B cell (primary cell): ENCODE data around the gene IST1. TPM values are rescaled to one million over a fixed set of nuclear protein-coding genes. Genes with fewer than 3 reads are reported as not detected.

Experiments
- ATAC-seq: fragments of 200-7000 bp; cut with Tn5 transposase; one replicate; pipeline ENCODE4 v1.10.0; 2021; ENCODE audit warnings: low read depth, mild to moderate bottlenecking, moderate number of reproducible peaks, moderate library complexity
- CTCF ChIA-PET: fragments of 350-600 bp; sonication (Branson Sonifier 250); formaldehyde crosslinking; loops from one replicate; lab custom pipeline; 2021; ENCODE audit warnings: antibody characterized with exemption, inconsistent platforms; lab: Charles Lee
- POLR2A ChIA-PET: fragments of 350-600 bp; sonication (Branson Sonifier 250); formaldehyde crosslinking; loops from one replicate; lab custom pipeline; 2021; ENCODE audit warnings: antibody characterized with exemption; lab: Charles Lee
- DNase-seq: peaks from one replicate; pipeline ENCODE4 v3.0.0; 2013
- H2AFZ ChIP-seq: 2 replicates; pipeline ENCODE4 v1.6.1; 2012; ENCODE audit warnings: mild to moderate bottlenecking, low read depth, low read length; ENCODE audit not compliant: insufficient read depth, poor library complexity, severe bottlenecking
- H3K27ac ChIP-seq, 2 donors: 1 replicate in 1 of 2; 2 replicates in 1 of 2; pipeline ENCODE4 v1.5.1; 2012 to 2013; ENCODE audit warnings: low read length in 2 of 2, mild to moderate bottlenecking in 2 of 2, moderate library complexity in 1 of 2
- H3K27me3 ChIP-seq, 4 experiments: fragments of 200-600 bp in 1 of 4; sonication (generic) in 1 of 4; replicated peaks in 1 of 4; 1 replicate in 2 of 4; 2 replicates in 2 of 4; pipeline versions ENCODE4 v1.6.1 to v1.7.0; 2013 to 2016; ENCODE audit warnings: low read length in 3 of 4, mild to moderate bottlenecking in 2 of 4, mixed read lengths in 1 of 4, moderate library complexity in 1 of 4; ENCODE audit not compliant: insufficient read depth in 4 of 4, control insufficient read depth in 3 of 4; ENCODE audit errors: control extremely low read depth in 1 of 4
- H3K36me3 ChIP-seq, 2 experiments: replicated peaks in 1 of 2; 1 replicate in 1 of 2; 2 replicates in 1 of 2; pipeline versions ENCODE4 v1.6.1 to v1.7.1; 2013; ENCODE audit warnings: low read length in 1 of 2; ENCODE audit not compliant: insufficient read depth in 2 of 2, control insufficient read depth in 1 of 2; ENCODE audit errors: control extremely low read depth in 1 of 2, extremely low read depth in 1 of 2
- H3K4me1 ChIP-seq, 2 donors: fragments of 200-600 bp in 1 of 2; sonication (generic) in 1 of 2; 1 replicate in 1 of 2; 2 replicates in 1 of 2; pipeline versions ENCODE4 v1.5.1 to v1.6.1; 2013 to 2017; ENCODE audit warnings: low read length in 2 of 2; ENCODE audit not compliant: control insufficient read depth in 2 of 2, insufficient read depth in 2 of 2
- H3K4me2 ChIP-seq: replicated peaks from 2 replicates; pipeline ENCODE3; 2012; ENCODE audit warnings: mild to moderate bottlenecking, low read depth, low read length; ENCODE audit not compliant: poor library complexity, severe bottlenecking
- H3K4me3 ChIP-seq, 5 experiments: fragments of 200-600 bp in 1 of 5; sonication (generic) in 1 of 5; 1 replicate in 3 of 5; 2 replicates in 2 of 5; pipeline versions ENCODE4 v1.5.1 to v1.7.0; 2011 to 2016; ENCODE audit warnings: low read length in 4 of 5, mild to moderate bottlenecking in 4 of 5, low read depth in 2 of 5, control low read depth in 1 of 5, moderate library complexity in 1 of 5; ENCODE audit not compliant: insufficient read depth in 1 of 5; ENCODE audit errors: control extremely low read depth in 1 of 5, extremely low read depth in 1 of 5
- H3K79me2 ChIP-seq: fragments of 200-600 bp; sonication (generic); one replicate; pipeline ENCODE4 v1.6.0; 2016; ENCODE audit warnings: low read length; ENCODE audit not compliant: control insufficient read depth, insufficient read depth
- H3K9ac ChIP-seq: fragments of 200-600 bp; sonication (generic); 2 replicates; pipeline ENCODE4 v1.6.1; 2017; ENCODE audit warnings: mild to moderate bottlenecking, low read length, moderate library complexity
- H3K9me3 ChIP-seq, 3 donors: one replicate each; pipeline versions ENCODE4 v1.6.1 to v1.7.1; 2013; ENCODE audit warnings: low read length in 2 of 3; ENCODE audit not compliant: control insufficient read depth in 2 of 3, insufficient read depth in 1 of 3; ENCODE audit errors: control extremely low read depth in 1 of 3
- H4K20me1 ChIP-seq: 2 replicates; pipeline ENCODE4 v1.6.0; 2012; ENCODE audit warnings: mild to moderate bottlenecking, low read length; ENCODE audit not compliant: insufficient read depth, control insufficient read depth, poor library complexity, severe bottlenecking
- H3K27ac Mint-ChIP-seq: one replicate; pipeline ENCODE4 v1.8.0; 2021; ENCODE audit warnings: mixed read lengths
- H3K27me3 Mint-ChIP-seq: one replicate; pipeline ENCODE4 v1.8.0; 2021; ENCODE audit warnings: mixed read lengths
- H3K4me1 Mint-ChIP-seq: one replicate; pipeline ENCODE4 v1.8.0; 2021; ENCODE audit warnings: mixed read lengths
- H3K4me3 Mint-ChIP-seq: one replicate; pipeline ENCODE4 v1.8.0; 2021; ENCODE audit warnings: mixed read lengths
- H3K9me3 Mint-ChIP-seq: one replicate; pipeline ENCODE4 v1.8.0; 2022; ENCODE audit warnings: mixed read lengths; ENCODE audit not compliant: insufficient read depth
- CTCF ChIP-seq: fragments of 200-600 bp; IDR thresholded peaks from one replicate; pipeline ENCODE4 v1.8.0; 2022; ENCODE audit warnings: antibody characterized with exemption, mild to moderate bottlenecking
- EZH2 ChIP-seq: IDR thresholded peaks from 2 replicates; pipeline ENCODE4 v1.6.1; 2012; ENCODE audit warnings: borderline replicate concordance, low read depth, mild to moderate bottlenecking, moderate library complexity, low read length; ENCODE audit not compliant: insufficient read depth, poor library complexity, severe bottlenecking
- WGBS: methylation state at CpG from one replicate; pipeline ENCODE4 v1.1.5; 2013; ENCODE audit warnings: missing lambda C conversion rate; ENCODE audit not compliant: insufficient coverage; 5-methylcytosine and 5-hydroxymethylcytosine counted together
- intact Hi-C: fragments of 100-400 bp; cut with micrococcal nuclease; formaldehyde crosslinking; loops from one replicate; pipeline ENCODE4 v1.10.0; 2022
- polyA plus RNA-seq: library from polyadenylated mRNA; depleted of rRNA; stranded (reverse); fragments of >200 nt; gene quantifications from 2 replicates; pipeline ENCODE4 v1.2.3, GENCODE V29; 2012
- total RNA-seq, 2 donors: library from RNA; stranded (reverse); fragments of 120-200 nt in 1 of 2; gene quantifications; 1 replicate in 1 of 2; 2 replicates in 1 of 2; pipeline versions ENCODE4 v1.2.3 to v1.2.4, GENCODE V29; 2013 to 2022

The IST1 gene
- total and polyA plus RNA-seq, 2 donors (not counting 1 experiment from before 2014, with no cell fraction given): 182 to 268 TPM

GRCh38 chr16:71852158-71852557 is 43.2 kb upstream of the IST1 start:
- Histone ChIP-seq H3K27me3 (no peaks in the 10 kb centered on the region), H3K4me2 (no peak overlapping the region), H3K27ac (peak overlapping the region in 1 of 2 donors; percentile 81), H3K4me1 (peaks cover 24 to 31% of the 10 kb centered on the region in 2 donors), H3K9ac (no peak overlapping the region), H3K36me3 (peaks cover 0 to 49% of the 10 kb centered on the region in 2 experiments), H3K4me3 (no peak overlapping the region), H4K20me1 (peaks cover 6% of the 10 kb centered on the region), H3K9me3 (no peaks in the 10 kb centered on the region), H3K79me2 (peaks cover 78% of the 10 kb centered on the region), H2AFZ (no peak overlapping the region)
- Mint-ChIP-seq H3K4me3 (no peak overlapping the region), H3K27ac (peak overlapping the region; percentile 90), H3K4me1 (peaks cover 63% of the 10 kb centered on the region), H3K9me3 (no peaks in the 10 kb centered on the region), H3K27me3 (no peaks in the 10 kb centered on the region)
- DNase-seq: no peak
- ChIA-PET CTCF (interaction anchor here (0.7 to 1.5 kb wide), 4 partner anchors 21 to 43 kb away, joined by 3 to 4 read pairs (median 3); partner anchors contain the start of genes AP1G1 and ZNF821), POLR2A (no interaction called here)
- WGBS: no CpG with 5 or more reads among the region's 3 CpGs
- no peak for ATAC-seq
- intact Hi-C loops: no loop called here
- TF ChIP-seq CTCF: no peak
- no peak for TF ChIP-seq EZH2

GRCh38 chr16:71852561-71852960 is 42.8 kb upstream of the IST1 start:
- Mint-ChIP-seq H3K27ac (peak overlapping the region; percentile 90), H3K27me3 (no peaks in the 10 kb centered on the region), H3K9me3 (no peaks in the 10 kb centered on the region), H3K4me1 (peaks cover 62% of the 10 kb centered on the region), H3K4me3 (no peak overlapping the region)
- peak overlapping the region; percentile 79 to 81 for H3K27ac ChIP-seq
- peaks cover 6% of the 10 kb centered on the region for H4K20me1 ChIP-seq
- ATAC-seq (no peak), DNase-seq (no peak)
- intact Hi-C loops: no loop called here
- ChIA-PET POLR2A (interaction anchor here (3.2 kb wide), 1 partner anchor 44 kb away, joined by 8 read pairs; the partner anchor contains the start of gene AP1G1), CTCF (interaction anchor here (0.7 to 1.5 kb wide), 4 partner anchors 22 to 43 kb away, joined by 3 to 4 read pairs (median 3); partner anchors contain the start of genes AP1G1 and ZNF821)
- no peaks in the 10 kb centered on the region for H3K9me3 ChIP-seq
- TF ChIP-seq EZH2: no peak
- no peak for TF ChIP-seq CTCF
- peaks cover 22 to 28% of the 10 kb centered on the region in 2 donors for H3K4me1 ChIP-seq
- H3K27me3 ChIP-seq: no peaks in the 10 kb centered on the region
- 100% methylated on average over 4 of the region's 4 CpGs for WGBS
- H3K79me2 ChIP-seq: peaks cover 74% of the 10 kb centered on the region
- no peak overlapping the region for H3K9ac ChIP-seq
- H3K36me3 ChIP-seq: peaks cover 0 to 49% of the 10 kb centered on the region in 2 experiments
- H3K4me3 ChIP-seq: no peak overlapping the region
- no peak overlapping the region for H2AFZ ChIP-seq
- H3K4me2 ChIP-seq: peak overlapping the region; percentile 50
